Activated CD4-positive, alpha-beta T cell treated with anti-CD3 and anti-CD28 coated beads for 36 hours (primary cell): Measurements from ENCODE around the gene RPL3. TPM values are rescaled to one million over a fixed set of nuclear protein-coding genes. Genes with fewer than 3 reads are reported as not detected.

ENCODE experiments used
- ATAC-seq: fragments of 200-7000 bp; cut with Tn5 transposase; one replicate; pipeline ENCODE4 v1.10.0; 2021; ENCODE audit warnings: mild to moderate bottlenecking, moderate library complexity
- CTCF ChIA-PET: fragments of 350-600 bp; sonication (Branson Sonifier 250); formaldehyde crosslinking; loops from one replicate; lab custom pipeline; 2021; ENCODE audit warnings: antibody characterized with exemption; lab: Charles Lee
- POLR2A ChIA-PET: fragments of 350-600 bp; sonication (Branson Sonifier 250); formaldehyde crosslinking; loops from one replicate; lab custom pipeline; 2021; ENCODE audit warnings: antibody characterized with exemption, inconsistent platforms; lab: Charles Lee
- DNase-seq: peaks from one replicate; pipeline ENCODE4 v3.0.0-alpha.2; 2020
- H3K27ac Mint-ChIP-seq: one replicate; pipeline ENCODE4 v1.8.0; 2021; ENCODE audit warnings: mixed read lengths
- H3K27me3 Mint-ChIP-seq: one replicate; pipeline ENCODE4 v1.8.0; 2021; ENCODE audit warnings: mixed read lengths
- H3K36me3 Mint-ChIP-seq: one replicate; pipeline ENCODE4 v1.8.0; 2021; ENCODE audit warnings: low read depth, mixed read lengths
- H3K4me1 Mint-ChIP-seq: one replicate; pipeline ENCODE4 v1.8.0; 2021; ENCODE audit warnings: mixed read lengths
- H3K4me3 Mint-ChIP-seq: one replicate; pipeline ENCODE4 v1.8.0; 2021; ENCODE audit warnings: mild to moderate bottlenecking, moderate library complexity, mixed read lengths
- H3K9me3 Mint-ChIP-seq: one replicate; pipeline ENCODE4 v1.8.0; 2021; ENCODE audit warnings: low read depth, mixed read lengths
- intact Hi-C, 2 experiments: fragments of 100-400 bp; cut with DNase I in 1 of 2; cut with micrococcal nuclease in 1 of 2; formaldehyde crosslinking; loops; one replicate each; pipeline versions ENCODE4 v1.14.2 to v1.15.1; 2022 to 2024; cut with DNase I, micrococcal nuclease
- total RNA-seq, 2 experiments: library from RNA; stranded (reverse); gene quantifications; one replicate each; pipeline ENCODE4 v1.2.3, GENCODE V29; 2021

Gene RPL3
- total RNA-seq, 2 experiments from 2014 or later, result 2,519 to 3,155 TPM

GRCh38 chr22:39279170-39279850, 40.1 kb downstream of the RPL3 start:
- DNase-seq, result no peak
- Mint-ChIP-seq H3K4me1 (no peaks in the 10 kb centered on the region), H3K4me3 (no peak overlapping the region), H3K27me3 (peaks cover 8% of the 10 kb centered on the region), H3K9me3 (peaks cover 6% of the 10 kb centered on the region), H3K27ac (no peak overlapping the region), H3K36me3 (no peaks in the 10 kb centered on the region)
- ATAC-seq, result no peak
- ChIA-PET CTCF (interaction anchor here (1.0 kb wide), 1 partner anchor 64 kb away, joined by 3 read pairs; no protein-coding TSS in a partner anchor), POLR2A (interaction anchor here (0.7 kb wide), 1 partner anchor 571 kb away, joined by 3 read pairs; no protein-coding TSS in a partner anchor)
- intact Hi-C loops, result no loop called here

DNA sequence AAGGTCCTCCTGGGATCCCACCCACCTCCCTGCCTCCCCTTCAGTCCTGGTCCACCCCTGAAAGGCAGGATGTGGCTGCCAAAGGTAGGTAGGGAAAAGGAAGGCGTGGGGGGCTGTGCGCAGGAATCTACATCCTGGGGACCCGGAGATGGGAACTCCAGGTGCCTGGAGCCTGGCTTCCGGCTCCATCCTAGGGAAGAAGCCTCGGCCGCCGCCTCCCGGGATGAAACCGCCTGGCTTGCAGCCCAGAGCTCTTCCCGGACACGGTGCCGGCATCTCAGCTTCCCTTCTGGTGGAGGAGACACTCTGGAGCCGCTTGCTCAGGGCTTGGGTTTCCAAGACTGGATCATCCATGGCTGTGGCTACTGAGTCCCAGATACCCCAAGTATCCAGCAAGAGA, 41.4 kb downstream of the RPL3 start:
- POLR2A ChIA-PET, result no interaction called here

GRCh38 chr22:39277142-39277607, 42.2 kb downstream of the RPL3 start:
- POLR2A ChIA-PET, result no interaction called here
- Mint-ChIP-seq H3K4me3 (no peak overlapping the region), H3K4me1 (no peaks in the 10 kb centered on the region), H3K9me3 (peaks cover 6% of the 10 kb centered on the region), H3K27me3 (peaks cover 8% of the 10 kb centered on the region), H3K27ac (no peak overlapping the region), H3K36me3 (no peaks in the 10 kb centered on the region)
- CTCF ChIA-PET, result no interaction called here
- ATAC-seq (no peak), DNase-seq (no peak)
- intact Hi-C loops, result no loop called here

More for the DNA sequence above, 41.4 kb downstream of the RPL3 start:
- Mint-ChIP-seq H3K27ac (no peak overlapping the region), H3K9me3 (peaks cover 6% of the 10 kb centered on the region), H3K4me1 (no peaks in the 10 kb centered on the region), H3K27me3 (peaks cover 8% of the 10 kb centered on the region), H3K36me3 (no peaks in the 10 kb centered on the region), H3K4me3 (no peak overlapping the region)
- no peak for ATAC-seq
- no peak for DNase-seq
- intact Hi-C loops, result no loop called here
- CTCF ChIA-PET, result interaction anchor here (1.0 kb wide), 1 partner anchor 202 kb away, joined by 3 read pairs; no protein-coding TSS in a partner anchor

DNA sequence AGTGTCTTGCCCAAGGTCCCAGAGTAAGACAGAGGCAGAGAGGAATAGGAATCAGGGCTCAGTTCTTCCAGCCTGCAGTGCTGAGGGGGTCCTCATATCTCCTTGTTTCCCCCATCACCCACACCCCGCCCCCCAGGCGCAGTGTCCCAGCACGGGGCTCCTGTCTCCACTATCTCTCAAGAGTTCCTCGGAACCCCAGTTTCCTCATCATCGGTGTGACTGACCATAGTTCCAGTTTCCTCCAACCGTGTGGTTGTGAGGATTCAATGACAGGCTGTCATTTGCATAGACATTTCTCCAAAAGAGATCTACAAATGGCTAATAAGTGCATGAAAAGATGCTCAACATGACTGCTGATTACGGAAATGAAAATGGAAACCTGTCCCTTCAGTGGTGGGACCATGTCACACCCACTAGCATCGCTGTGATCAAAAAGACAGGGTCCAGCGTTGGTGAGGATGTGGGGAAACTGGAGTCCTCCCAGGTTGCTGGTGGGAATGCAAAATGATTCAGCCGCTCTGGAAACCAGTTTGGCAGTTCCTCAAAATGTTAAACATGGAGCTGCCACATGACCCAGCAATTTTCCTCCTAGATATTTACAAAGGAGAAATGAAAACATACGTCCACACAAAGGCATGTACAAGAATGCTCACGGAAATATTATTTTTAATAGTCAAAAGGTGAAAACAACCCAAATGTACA, 42.8 kb downstream of the RPL3 start:
- POLR2A ChIA-PET, result no interaction called here
- no peak for DNase-seq

GRCh38 chr22:39275814-39276439, 43.5 kb downstream of the RPL3 start:
- CTCF ChIA-PET, result no interaction called here
- no peak overlapping the region for H3K27ac Mint-ChIP-seq
- intact Hi-C loops, result no loop called here

More for the DNA sequence above, 42.8 kb downstream of the RPL3 start:
- Mint-ChIP-seq H3K4me1 (no peaks in the 10 kb centered on the region), H3K4me3 (no peak overlapping the region), H3K36me3 (no peaks in the 10 kb centered on the region), H3K9me3 (peaks cover 6% of the 10 kb centered on the region), H3K27me3 (peaks cover 8% of the 10 kb centered on the region), H3K27ac (no peak overlapping the region)
- CTCF ChIA-PET, result no interaction called here
- intact Hi-C loops, result no loop called here
- ATAC-seq, result no peak

DNA sequence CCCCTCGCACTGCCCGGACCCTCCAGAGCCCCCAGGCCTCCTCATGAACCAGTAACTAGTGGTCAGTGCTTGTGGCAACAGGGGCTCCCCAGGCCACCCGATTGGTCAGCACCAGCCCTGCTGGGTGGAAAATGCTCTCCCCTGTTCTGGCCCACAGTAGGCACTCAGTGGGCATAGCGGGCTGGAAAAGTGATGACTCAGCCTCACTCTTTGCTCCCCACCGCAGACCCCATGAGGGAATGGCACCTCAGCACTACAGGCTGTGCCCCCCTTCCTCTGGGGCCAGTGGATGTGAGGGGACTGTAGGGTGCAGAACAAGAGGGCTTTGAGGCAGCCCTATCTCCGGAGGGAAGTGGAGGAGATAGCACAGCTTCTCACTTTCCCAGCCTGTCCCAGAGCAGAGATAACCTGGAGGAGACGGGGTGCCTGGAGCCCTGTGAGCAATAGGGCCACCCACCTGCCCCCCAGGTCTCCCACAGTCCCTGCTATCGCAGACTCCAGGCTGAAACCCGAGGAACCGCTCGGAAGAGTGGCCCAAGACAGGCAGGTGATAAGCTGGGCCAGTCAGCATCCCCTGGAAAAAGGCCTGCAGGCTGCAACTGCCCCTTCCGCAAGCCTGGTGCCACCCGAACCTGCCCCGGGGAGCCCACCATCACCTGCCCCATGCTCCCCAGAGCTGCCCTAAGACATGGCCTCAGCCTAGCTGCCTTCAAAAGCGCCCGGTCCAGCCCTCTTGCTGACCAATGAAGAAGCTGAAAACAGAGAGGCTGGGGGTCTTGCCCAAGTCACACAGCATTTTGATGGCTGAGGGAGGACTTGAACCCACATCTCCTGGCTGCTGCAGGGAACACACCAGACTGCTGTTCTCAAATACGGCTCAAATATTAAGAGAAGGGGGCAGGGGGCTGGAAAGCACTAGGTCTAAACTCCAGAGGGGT, 45.2 kb downstream of the RPL3 start:
- CTCF ChIA-PET, result no interaction called here
- Mint-ChIP-seq H3K4me3 (no peak overlapping the region), H3K36me3 (no peaks in the 10 kb centered on the region)

More at GRCh38 chr22:39275814-39276439, 43.5 kb downstream of the RPL3 start:
- H3K4me3 Mint-ChIP-seq, result no peak overlapping the region
- ATAC-seq (no peak), DNase-seq (no peak)
- no peaks in the 10 kb centered on the region for H3K4me1 Mint-ChIP-seq
- POLR2A ChIA-PET, result no interaction called here
- H3K27me3 Mint-ChIP-seq, result peaks cover 8% of the 10 kb centered on the region
- H3K9me3 Mint-ChIP-seq, result peaks cover 6% of the 10 kb centered on the region
- no peaks in the 10 kb centered on the region for H3K36me3 Mint-ChIP-seq

GRCh38 chr22:39270792-39271191, 48.6 kb downstream of the RPL3 start:
- H3K27ac Mint-ChIP-seq, result no peak overlapping the region
- DNase-seq (no peak), ATAC-seq (no peak)
- no peaks in the 10 kb centered on the region for H3K9me3 Mint-ChIP-seq
- no peaks in the 10 kb centered on the region for H3K36me3 Mint-ChIP-seq
- intact Hi-C loops, result no loop called here
- ChIA-PET POLR2A (no interaction called here), CTCF (no interaction called here)
- peaks cover 2% of the 10 kb centered on the region for H3K27me3 Mint-ChIP-seq
- H3K4me1 Mint-ChIP-seq, result peaks cover 10% of the 10 kb centered on the region
- no peak overlapping the region for H3K4me3 Mint-ChIP-seq

More for the DNA sequence above, 45.2 kb downstream of the RPL3 start:
- no peaks in the 10 kb centered on the region for H3K4me1 Mint-ChIP-seq
- POLR2A ChIA-PET, result no interaction called here
- ATAC-seq (no peak), DNase-seq (no peak)
- peaks cover 6% of the 10 kb centered on the region for H3K9me3 Mint-ChIP-seq
- H3K27ac Mint-ChIP-seq, result no peak overlapping the region
- peaks cover 8% of the 10 kb centered on the region for H3K27me3 Mint-ChIP-seq
- intact Hi-C loops, result no loop called here

DNA sequence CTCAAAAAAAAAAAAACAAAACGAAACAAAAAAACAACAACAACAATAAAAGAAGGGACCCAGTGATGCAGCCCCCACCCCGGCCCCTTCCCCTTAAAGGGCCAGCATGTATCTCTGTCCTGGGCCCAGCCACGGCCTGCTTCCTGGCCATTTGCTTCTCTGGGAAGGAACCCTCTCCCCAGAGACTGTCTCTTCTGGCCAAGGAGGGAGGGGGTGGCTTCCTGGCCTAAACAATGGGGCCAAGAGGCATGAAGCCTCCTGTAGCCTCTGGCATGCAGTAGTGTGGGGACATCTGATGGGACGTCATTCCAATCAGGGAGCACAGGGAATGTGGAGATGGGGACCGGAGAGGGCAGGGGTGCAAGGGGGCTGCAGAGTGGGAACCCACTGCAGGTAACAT, 49.1 kb downstream of the RPL3 start:
- DNase-seq (no peak), ATAC-seq (no peak)
- Mint-ChIP-seq H3K9me3 (no peaks in the 10 kb centered on the region), H3K4me3 (no peak overlapping the region), H3K27ac (no peak overlapping the region), H3K27me3 (no peaks in the 10 kb centered on the region), H3K36me3 (no peaks in the 10 kb centered on the region), H3K4me1 (peaks cover 13% of the 10 kb centered on the region)
- POLR2A ChIA-PET, result no interaction called here
- intact Hi-C loops, result no loop called here
- CTCF ChIA-PET, result no interaction called here

DNA sequence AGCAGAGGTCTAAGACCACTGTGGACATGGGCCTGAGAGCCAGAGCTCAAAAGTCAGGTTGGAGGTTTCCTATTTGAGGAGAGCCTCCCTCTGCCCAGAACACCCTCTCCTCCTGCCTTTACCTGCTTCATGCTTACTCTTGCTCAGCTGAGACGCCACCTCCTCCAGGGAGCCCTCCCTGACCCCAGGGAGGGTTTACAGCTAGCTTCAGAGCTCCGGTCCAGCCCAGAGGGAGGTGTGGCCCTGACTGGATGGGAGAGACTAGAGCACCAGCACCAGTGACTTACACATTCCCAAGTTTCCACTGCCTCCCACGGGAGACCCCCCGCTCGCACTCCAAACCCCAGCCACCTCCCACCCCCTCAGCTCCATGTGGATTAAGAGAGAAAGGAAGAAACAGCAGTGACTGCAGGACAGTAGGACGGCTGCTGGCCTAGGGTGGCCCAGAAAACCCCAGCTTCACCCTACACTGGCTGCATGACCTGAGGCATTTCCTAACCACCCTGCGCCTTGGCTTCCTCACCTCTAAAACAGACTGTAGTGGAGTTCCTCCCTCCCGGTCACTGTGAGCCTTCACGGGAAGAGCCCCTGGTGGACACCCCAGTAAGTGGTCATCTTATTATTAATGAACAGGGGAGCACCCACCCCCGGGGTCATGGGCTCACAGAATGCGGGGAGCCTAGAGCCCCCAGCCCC, 50.2 kb downstream of the RPL3 start:
- ATAC-seq, result no peak

GRCh38 chr22:39268645-39269044, 50.8 kb downstream of the RPL3 start:
- Mint-ChIP-seq H3K9me3 (no peaks in the 10 kb centered on the region), H3K27ac (no peak overlapping the region), H3K4me1 (peaks cover 18% of the 10 kb centered on the region), H3K4me3 (no peak overlapping the region), H3K27me3 (peaks cover 7% of the 10 kb centered on the region), H3K36me3 (no peaks in the 10 kb centered on the region)
- ChIA-PET CTCF (no interaction called here), POLR2A (interaction anchor here (0.6 kb wide), 2 partner anchors 41 to 1493 kb away, joined by 5 to 6 read pairs; no protein-coding TSS in a partner anchor)
- ATAC-seq, result no peak
- intact Hi-C loops, result no loop called here
- DNase-seq, result no peak

More for the DNA sequence above, 50.2 kb downstream of the RPL3 start:
- Mint-ChIP-seq H3K36me3 (no peaks in the 10 kb centered on the region), H3K4me1 (peaks cover 14% of the 10 kb centered on the region), H3K4me3 (no peak overlapping the region), H3K27me3 (peaks cover 2% of the 10 kb centered on the region), H3K27ac (no peak overlapping the region), H3K9me3 (no peaks in the 10 kb centered on the region)
- ChIA-PET CTCF (no interaction called here), POLR2A (interaction anchor here (0.6 kb wide), 1 partner anchor 1493 kb away, joined by 6 read pairs; no protein-coding TSS in a partner anchor)
- intact Hi-C loops, result no loop called here
- no peak for DNase-seq
